RCC 7860 (cell line): Measurements from ENCODE around the gene MTUS2.

Experiments used
- DNase-seq: peaks from one replicate; pipeline ENCODE4 v3.0.0-alpha.2; 2015; ENCODE audit warnings: low spot score
- FAIRE-seq: peaks from 2 replicates; lab custom pipeline; 2012; peaks lifted over from hg19 to GRCh38; lab: Jason Lieb, UNC

Gene MTUS2

DNA sequence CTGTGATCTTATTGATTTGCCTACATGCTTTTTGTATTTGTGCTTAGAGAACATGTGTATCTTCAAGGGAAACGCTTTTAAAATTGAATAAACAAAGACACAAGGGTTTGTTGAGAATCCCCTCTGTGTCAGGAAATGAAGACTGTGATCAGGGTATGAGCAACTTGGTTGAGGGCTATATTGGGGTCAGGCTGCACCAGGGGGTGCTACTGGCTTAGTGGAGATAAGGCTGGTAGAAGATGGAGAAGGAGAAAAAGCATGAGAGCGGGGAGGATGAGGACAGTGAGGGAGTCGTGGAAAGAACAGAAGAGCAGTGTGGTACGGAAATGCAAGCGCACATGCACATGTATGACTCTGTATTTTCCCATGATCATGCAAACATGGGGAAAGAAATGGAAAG is 201.6 kb downstream of the MTUS2 start:
- FAIRE-seq (no peak), DNase-seq (no peak)

DNA sequence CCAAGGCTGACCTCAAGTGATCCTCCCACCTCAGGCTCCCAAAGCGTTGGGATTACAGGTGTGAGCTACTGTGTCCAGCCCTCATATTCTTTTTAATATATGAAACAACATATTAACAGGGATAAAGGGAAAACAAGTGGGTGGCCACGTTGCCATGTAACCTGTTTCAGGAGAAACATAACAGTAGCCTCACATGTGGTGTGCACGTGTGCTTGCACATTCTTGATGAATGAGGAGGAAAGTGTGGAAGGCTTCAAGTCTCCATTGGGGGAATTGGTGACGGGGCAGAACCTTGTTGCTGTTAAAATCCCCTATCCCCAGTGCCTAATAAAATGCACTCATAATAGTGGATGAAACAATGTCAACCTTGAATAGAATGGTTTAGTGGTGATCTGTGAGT is 202.3 kb downstream of the MTUS2 start:
- FAIRE-seq (no peak), DNase-seq (no peak)

DNA sequence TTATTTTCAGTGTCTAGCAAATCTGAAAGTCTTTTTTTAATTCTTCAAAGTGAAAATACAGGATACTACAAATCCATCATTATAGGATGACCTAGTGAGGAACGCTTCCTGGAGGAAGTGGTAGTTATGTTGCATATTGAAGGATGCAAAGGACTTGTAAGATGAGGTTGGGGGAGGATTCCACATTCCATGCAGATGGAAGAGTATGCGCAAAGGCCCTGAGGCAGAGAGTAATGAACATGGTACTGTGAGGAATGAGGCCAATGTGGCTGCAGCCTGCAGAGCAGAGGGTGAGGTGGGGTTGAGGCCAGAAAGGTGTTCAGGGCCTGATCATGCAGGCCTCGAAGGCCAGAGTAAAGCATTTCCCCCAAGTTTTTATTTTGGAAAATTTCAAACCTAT is 202.8 kb downstream of the MTUS2 start:
- DNase-seq (no peak), FAIRE-seq (no peak)

DNA sequence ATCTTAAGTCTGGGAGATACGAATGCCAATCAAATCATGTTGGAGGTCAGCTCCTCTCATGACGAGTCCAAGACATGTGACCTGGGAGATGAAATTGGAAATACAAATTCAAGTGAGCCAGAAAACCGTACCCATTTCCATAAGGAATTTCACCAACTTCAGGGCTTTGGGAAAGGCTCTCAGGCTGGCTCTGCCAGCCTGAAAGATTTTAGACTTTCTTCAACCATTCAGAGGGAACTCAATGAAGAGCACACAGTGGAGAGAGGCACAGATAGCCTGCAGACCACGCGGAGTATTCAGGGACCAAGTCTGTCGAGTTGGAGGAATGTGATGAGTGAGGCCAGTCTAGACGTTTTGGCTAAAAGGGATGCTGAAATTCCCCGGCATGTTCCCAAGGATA is 204.6 kb downstream of the MTUS2 start:
- FAIRE-seq (no peak), DNase-seq (no peak)

DNA sequence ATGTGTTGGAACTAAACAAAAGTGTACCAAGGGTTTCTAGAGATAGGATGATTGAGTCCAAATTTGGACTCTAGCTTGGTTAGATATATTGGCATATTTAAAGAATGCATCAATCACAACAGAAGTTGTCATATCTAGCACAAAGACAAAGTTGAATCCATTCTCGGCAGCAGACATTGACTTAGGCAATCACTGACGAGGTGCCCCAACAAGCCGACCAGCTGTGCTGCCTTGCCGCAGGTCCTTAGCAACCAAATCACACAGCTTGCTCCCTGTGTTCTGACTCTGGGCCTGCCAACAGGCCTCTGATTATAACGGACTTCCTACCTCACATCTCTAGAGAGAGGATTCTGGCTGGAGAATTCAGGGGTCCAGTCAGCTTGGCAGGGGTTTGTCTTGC is 208.7 kb downstream of the MTUS2 start:
- no peak for DNase-seq
- FAIRE-seq, result no peak

DNA sequence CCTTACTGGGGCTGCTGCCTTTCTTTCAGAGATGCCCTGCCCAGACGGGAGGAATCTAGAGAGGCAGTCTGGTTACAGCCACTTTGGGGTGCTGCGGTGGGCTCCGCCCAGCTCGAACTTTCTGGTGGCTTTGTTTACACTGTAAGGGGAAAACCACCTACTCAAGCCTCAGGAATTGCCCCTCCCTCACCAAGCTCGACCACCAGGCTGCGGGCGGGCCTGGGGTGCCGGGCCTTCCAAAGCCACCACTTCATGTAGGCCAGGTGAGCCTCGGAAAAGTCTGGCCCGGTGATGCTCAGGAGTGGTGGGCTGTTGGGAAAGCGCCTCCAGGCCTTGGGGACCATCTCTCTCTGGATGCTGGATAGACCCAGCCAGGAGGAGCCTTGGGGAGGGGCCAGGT is 218.6 kb downstream of the MTUS2 start:
- DNase-seq, result no peak
- no peak for FAIRE-seq

DNA sequence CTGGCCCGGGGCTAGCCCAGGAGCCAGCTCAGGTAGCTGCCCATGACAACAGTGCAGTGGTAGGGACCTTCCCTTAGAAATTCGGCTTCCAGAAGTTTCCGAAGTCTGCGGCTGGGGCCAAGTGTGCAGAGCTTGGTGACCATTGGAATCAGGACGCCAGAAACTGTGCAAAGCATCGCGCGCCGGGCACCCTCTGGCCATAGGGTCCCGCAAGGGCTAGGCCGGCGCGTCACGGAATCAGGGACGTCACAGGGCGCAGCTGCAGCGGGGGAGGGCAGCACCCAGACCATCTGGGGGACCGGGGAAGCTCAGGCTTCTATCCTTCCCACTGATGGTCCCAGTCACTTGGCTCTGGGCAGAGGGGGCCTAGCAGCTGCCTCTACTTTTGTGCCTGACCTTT is 219.1 kb downstream of the MTUS2 start:
- FAIRE-seq (no peak), DNase-seq (no peak)

DNA sequence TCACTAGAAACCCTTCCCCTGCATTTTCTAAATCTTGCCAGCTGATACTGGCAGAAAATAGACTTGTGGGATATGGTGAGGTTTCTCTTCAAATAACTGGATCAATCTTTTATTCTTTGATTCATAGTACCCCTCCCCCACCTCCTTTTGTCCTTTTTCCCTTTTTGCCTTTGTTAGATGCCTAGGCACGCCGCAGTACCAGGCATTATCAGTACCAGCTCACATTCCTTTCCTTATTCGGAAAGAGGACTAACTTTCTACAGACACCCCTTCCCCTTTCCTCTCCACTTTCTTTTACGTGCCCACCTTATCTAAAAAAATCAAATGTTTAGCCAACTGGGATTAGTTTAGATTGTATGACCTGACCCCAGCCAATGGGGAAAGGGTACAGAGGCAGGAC is 226.4 kb downstream of the MTUS2 start:
- FAIRE-seq (no peak), DNase-seq (no peak)

DNA sequence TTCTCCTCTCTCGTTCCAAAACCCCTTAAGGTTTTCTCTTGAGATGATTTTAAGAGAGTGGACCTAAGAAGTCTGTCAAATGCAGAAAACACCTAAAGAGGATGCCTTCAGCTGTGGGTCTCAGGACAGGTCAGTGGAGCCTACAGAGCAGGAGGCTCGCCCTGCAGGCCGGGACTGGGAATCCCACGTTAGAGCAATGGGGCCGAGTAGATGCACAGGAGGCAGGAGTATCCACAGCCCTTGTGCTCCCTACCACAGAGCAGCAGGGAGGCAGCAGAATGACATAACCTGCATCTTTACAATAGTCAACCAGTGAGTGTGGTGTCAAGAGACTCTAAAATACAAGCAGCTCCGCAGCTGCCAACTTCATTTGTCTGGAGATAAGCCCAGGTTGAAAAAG is 229.4 kb downstream of the MTUS2 start:
- DNase-seq, result no peak
- FAIRE-seq, result no peak

DNA sequence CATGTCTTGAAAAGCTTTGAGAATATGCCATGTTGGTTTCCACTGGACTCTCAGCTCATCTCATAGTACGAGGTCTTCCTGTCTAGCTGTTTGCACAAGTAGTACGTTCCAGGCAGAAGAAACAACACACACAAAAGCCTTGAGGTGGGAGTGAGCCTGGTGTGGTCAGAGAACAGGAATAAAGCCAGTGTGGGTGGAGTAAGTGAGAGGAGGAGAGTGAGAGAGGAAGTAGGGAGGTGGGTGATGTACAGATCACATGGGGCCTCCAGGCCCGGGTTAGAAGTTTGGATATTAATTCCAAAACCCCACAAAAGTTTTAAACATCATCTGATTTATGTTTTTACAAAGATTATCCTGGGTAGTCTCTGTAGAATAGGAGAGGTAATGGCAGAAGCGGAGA is 230.6 kb downstream of the MTUS2 start:
- DNase-seq, result no peak
- FAIRE-seq, result no peak

DNA sequence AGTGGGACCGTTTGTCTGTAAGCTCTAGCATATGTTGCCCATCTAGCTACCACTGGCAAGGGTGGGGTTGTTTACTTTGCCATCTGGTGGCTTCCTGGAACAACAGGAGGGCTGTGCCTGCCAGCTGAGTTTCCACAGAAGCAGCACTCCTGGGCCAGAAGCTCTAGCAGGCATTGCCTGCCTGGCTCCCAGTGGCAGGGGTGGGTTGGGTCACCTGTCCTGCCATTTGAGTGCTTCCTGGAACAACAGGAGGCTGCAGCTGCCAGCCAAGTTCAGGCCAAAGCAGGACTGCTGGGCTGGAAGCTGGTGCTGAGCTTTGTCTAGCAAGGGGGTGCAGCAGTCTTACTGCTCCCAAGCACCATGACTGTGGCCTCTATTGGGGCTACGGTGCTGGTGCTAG is 239.7 kb downstream of the MTUS2 start:
- no peak for DNase-seq
- no peak for FAIRE-seq

DNA sequence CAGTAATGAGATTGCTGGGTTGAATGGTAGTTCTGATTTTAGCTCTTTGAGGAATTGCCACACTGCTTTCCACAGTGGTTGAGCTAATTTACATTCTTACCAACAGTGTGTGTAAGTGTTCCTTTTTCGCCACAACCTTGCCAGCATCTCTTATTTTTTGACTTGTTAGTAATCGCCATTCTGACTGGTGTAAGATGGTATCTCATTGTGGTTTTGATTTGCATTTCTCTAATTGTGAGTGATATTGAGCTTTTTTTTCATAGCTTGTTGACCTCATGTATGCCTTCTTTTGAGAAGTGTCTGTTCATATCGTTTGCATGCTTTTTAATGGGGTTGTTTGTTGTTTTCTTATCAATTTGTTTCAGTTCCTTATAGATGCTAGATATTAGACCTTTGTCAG is 245.0 kb downstream of the MTUS2 start:
- no peak for FAIRE-seq
- no peak for DNase-seq

DNA sequence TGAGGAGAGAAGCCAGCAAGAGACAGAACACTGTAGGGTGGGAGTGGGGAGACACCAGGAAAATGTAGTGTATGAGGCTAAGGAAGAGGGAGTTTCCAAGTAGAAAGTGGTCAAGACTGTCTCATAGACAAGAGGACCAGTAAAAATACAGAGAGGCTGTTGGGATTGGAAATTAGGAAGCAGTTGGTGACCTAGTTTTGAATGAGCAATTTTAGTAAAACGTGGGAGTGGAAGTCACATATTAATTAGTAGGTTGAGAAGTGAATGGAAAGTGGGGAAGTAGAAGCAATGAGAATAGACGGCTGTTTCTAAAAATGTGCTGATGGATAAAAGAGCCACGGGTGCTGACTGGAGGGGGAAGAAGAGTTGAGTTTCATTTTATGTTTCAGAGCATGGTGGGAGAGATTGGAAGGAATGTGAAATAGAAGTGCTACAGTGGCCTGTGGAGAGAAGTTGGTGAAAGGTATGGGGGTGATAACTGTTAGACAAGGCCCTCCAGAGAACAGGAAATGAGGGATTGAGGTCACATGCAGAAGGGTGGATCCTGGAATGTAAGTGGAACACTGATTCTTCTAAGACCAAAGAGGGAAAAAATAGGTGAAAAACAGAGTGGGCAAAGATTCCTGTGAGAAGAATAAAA is 247.3 kb downstream of the MTUS2 start:
- FAIRE-seq, result no peak
- DNase-seq, result no peak

DNA sequence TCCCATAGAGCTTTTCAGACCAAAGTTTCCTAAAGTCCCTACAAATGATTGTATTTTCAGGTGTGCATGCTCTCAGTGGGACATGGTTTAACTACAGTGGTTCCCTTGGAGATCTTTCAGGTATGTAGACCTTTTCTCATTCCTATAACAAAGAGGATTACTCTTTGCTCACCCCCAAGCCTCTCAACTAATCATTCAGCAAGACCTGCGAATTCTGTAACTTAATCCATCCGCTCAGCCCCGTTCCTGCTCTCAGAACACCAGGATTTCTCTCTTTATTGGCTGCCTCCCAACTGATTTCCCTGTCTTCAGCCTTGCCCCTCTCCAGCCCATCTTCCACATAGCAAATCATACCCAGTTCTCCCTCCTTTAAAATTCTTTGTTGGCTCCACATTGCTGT is 253.6 kb downstream of the MTUS2 start:
- FAIRE-seq (no peak), DNase-seq (no peak)

DNA sequence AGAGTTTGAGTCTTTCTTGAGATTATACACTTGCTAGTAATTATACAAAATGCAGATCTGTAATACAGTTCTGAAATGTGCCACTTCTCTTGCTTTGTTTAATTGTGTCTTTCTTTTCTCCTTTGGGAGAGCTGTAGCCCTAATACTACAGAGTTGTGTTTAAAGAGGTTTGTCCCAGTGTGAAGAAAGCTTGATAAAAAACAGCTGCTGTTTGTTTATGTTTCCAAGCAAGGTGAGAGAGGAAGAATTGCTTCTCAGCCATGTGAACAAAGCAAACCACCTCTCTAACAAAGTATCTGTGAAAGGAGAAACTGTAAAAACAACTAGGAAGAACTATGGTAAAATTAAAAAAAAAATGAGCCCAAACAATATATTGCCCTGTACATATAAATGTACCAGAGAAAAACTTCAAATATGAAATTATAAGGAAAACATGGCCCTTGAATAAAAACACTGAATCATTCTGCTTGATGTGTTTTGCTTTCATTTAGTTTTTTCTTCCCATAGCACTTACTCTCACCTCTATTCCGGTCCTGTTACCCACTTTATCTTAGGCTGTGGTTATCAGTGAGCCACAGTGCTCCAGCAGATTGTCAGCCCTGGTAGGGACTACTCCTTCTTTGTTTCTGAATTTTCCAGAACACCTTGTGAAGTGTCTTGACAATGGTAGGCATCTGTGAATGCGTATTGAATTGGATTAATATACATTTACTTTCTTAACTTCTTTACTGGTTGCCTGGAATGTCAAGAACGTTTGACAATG is 257.1 kb downstream of the MTUS2 start:
- FAIRE-seq, result no peak

DNA sequence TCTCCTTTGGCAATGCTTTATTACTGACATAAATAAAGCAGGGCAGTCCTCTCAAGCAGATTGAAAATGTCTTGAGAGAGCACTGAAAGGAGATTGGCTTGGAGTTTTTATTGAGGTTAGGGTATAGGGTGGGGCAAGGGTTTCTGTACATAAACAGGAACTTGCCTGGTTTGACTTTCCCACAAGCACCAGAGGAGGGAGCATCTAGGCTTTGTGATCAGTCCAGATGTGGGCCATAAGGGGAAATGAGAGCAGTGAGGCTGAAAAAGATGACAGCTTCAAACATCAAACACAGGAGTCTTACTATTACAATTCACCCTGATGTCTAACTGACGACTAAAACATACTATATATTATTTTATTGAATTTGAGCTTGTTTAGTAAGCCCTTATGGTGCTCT is 260.9 kb downstream of the MTUS2 start:
- FAIRE-seq (no peak), DNase-seq (no peak)

More for the DNA sequence above, 257.1 kb downstream of the MTUS2 start:
- no peak for DNase-seq

DNA sequence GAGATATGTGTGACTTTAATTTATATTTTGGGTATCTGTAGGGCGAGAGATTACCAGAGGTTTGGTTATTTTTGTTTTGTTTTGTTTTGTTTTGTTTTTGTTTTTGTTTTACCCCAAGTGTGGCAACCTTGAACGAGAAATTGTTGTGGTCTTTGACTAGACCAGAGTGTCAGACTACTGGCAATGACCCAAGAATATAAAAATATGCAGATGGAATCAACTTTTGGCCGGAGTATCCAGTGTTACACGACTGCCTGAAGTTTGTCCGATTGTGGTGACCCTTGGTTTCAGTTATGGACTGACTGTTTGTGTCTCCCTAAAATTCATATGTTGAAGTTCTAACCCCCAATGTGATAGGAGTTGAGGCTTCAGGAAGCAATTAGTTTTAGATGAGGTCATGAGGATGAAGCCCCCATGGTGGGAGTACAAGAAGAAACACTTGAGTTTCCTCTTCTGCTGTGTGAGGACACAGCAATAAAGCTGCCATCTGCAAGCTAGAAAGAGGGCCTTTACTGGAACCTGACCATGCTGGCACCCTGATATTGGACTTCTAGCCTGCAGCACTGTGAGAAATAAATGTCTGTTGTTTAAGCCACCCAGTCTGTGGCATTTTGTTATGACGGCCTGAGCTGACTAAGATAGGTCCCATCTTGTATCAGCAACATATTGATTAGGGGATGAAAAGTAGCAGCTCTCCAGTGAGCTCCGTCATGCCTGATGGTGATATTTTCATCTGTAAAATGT is 261.7 kb downstream of the MTUS2 start:
- FAIRE-seq (no peak), DNase-seq (no peak)

DNA sequence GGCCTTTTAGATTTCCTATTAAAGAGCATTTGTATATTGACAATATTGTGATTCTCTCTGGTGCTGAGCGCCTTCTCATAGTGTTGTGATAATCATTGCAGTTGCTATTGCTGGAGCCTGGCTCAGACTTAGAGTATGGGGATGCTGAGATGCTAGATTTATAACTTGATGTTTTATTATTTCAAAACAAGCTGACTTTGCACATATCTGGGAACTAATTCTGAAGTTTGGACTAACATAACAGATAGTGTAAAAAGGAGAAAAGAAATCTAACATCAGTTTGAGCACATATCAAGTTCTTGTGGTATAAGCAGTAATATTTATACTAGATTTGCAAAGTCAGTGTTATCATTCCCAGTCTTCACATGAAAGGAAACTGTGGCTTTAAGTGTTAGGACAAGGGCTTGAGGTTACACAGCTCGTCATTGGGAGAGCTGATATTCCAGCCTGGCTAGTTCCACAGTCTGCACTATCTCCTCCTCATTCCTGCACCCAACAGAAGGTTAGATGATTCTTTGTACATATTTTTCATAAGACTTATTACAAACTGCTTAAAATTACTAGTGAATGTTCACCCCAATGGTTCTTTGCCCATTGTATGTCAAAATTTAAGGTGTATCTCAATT is 279.8 kb downstream of the MTUS2 start:
- no peak for DNase-seq
- FAIRE-seq, result no peak

DNA sequence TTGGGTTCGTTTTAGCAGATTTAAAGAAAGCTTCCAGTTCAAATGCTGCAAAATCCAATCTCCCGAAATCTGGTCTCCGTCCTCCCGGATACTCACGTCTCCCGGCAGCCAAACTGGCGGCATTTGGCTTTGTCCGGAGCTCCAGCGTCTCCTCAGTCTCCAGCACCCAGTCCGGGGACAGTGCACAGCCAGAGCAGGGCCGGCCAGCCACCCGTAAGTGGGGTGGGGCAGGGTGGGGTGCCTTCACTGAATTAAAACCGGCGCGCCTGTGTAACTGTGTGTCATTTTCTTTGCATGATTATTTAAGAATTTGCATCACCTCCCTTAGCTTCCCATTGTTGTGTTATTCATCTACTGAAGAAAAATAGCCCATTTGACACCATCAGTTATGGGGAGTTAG is 280.6 kb downstream of the MTUS2 start:
- DNase-seq (no peak), FAIRE-seq (no peak)

DNA sequence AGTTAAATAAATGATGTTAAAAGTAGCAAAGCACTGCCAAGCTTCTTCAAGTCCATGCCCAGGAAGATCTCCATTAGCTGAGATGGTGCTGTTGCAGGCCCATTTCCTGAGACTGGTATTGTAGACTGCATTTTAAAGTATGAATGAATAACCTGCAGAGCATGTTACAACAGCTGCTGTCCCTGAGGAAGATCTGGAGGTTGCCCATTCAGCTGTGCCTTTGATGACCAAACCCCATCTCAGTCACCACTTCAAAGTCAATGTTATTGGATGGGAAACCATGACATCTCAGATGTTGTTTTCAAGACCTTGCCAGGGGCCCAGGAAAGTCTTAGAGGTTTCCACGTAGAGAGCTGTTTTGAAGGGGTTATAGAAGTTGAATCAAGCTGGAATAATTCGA is 281.3 kb downstream of the MTUS2 start:
- no peak for FAIRE-seq
- no peak for DNase-seq

DNA sequence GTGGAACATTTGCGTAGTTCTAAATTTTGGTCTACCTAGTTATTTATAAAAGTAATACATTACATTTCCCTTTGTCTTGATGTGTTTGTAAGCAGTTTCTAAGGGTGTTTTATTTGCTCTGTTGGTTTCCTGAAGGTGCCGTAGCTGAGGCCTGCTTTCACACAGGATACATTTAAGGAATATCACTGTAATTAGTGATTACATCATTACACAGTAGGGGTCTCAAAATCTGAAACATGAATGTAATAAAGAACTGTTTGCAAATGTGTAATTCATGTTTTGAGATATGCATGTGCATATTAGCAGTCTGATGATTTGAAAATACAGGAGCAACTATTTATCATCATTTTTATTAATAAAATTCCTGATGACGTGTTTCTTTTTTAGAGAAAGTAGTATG is 281.8 kb downstream of the MTUS2 start:
- DNase-seq (no peak), FAIRE-seq (no peak)
